ENCODE results near the gene RNF38. TPM values are rescaled to one million over a fixed set of nuclear protein-coding genes. Genes with fewer than 3 reads are reported as not detected.

Gene RNF38
- total RNA-seq, 1 experiment from 2014 or later, result 60.2 TPM

GRCh38 chr9:36289836-36290435 lies 110.1 kb downstream of the RNF38 start:
- Histone ChIP-seq H2AFZ (ENCODE audit: low read length) (no peak overlapping the region), H3K4me1 (ENCODE audit: insufficient read depth, low read length) (no peaks in the 10 kb centered on the region), H3K23me2 (ENCODE audit: insufficient read length, low read depth, low read length, poor library complexity, severe bottlenecking) (no peaks in the 10 kb centered on the region), H3K56ac (ENCODE audit: insufficient read length, low read depth, low read length) (no peak overlapping the region), H3K18ac (ENCODE audit: insufficient read length, low read depth, low read length) (no peak overlapping the region), H2BK20ac (ENCODE audit: low read depth, low read length, poor library complexity, severe bottlenecking) (no peak overlapping the region), H3K79me1 (ENCODE audit: insufficient read depth, low read depth, low read length, poor library complexity, severe bottlenecking) (no peaks in the 10 kb centered on the region), H3K4me2 (ENCODE audit: insufficient read depth, insufficient read length, low read length) (no peak overlapping the region), H2BK5ac (ENCODE audit: insufficient read length, low read length) (no peak overlapping the region), H3K27me3 (ENCODE audit: insufficient read depth, low read length) (no peaks in the 10 kb centered on the region), H3K27ac (ENCODE audit: insufficient read length, low read depth, low read length) (no peak overlapping the region), H4K91ac (ENCODE audit: insufficient read length, low read depth, low read length) (no peak overlapping the region), H3K79me2 (ENCODE audit: insufficient read depth, low read length) (no peaks in the 10 kb centered on the region), H3K4ac (ENCODE audit: low read depth, low read length) (no peak overlapping the region), H2BK15ac (ENCODE audit: low read depth, low read length) (no peak overlapping the region), H2BK12ac (ENCODE audit: insufficient read length, low read depth, low read length) (no peak overlapping the region), H4K8ac (replicated peaks; ENCODE audit: insufficient read length, low read depth, low read length) (no peak overlapping the region), H2BK120ac (ENCODE audit: low read depth, low read length, poor library complexity, severe bottlenecking) (no peak overlapping the region), H3T11ph (ENCODE audit: low read length) (no peak overlapping the region), H3K9ac (ENCODE audit: extremely low read depth, insufficient read length, low read length) (no peak overlapping the region), H3K23ac (ENCODE audit: insufficient read length, low read depth, low read length) (no peak overlapping the region), H3K9me3 (ENCODE audit: control insufficient read depth, low read depth, low read length) (no peaks in the 10 kb centered on the region), H2AK5ac (ENCODE audit: insufficient read length, low read length) (no peak overlapping the region), H4K5ac (ENCODE audit: insufficient read length, low read depth, low read length) (no peak overlapping the region), H4K20me1 (ENCODE audit: control insufficient read depth, insufficient read depth, insufficient read length) (no peaks in the 10 kb centered on the region), H3K14ac (ENCODE audit: insufficient read depth, low read length) (no peak overlapping the region)
- no peak for TF ChIP-seq CTCF (conservative IDR thresholded peaks at IDR 0.05)
- H3K9me3 Mint-ChIP-seq, result no peaks in the 10 kb centered on the region; a peak in 1 of 5 replicates
- no peak for DNase-seq
- peaks cover 7 to 11% of the 10 kb centered on the region in 2 experiments for H3K4me1 Mint-ChIP-seq
- WGBS (ENCODE audit: extremely low coverage, insufficient read length, low lambda C conversion rate), result no CpG with 5 or more reads among the region's 3 CpGs
- H3K27me3 Mint-ChIP-seq (ENCODE audit: low read depth), result no peaks in the 10 kb centered on the region
- no peaks in the 10 kb centered on the region for H3K36me3 Mint-ChIP-seq (ENCODE audit: insufficient read depth in 1 of 3, low read depth in 3 of 3)
- no peak overlapping the region; a peak in 1 of 5 replicates for H3K4me3 Mint-ChIP-seq
- no peak overlapping the region for H3K27ac Mint-ChIP-seq
